Brain microvascular endothelial cell (primary cell): ENCODE measurements around the gene FAF1.

Source experiments
- DNase-seq: peaks from one replicate; pipeline ENCODE4 v3.0.0-alpha.2; 2020
- H3K27ac ChIP-seq: fragments of 250-450 bp; sonication (Bioruptor Pico); 2 replicates; pipeline ENCODE4 v1.5.1; 2020; ENCODE audit warnings: mild to moderate bottlenecking, moderate library complexity
- H3K27me3 ChIP-seq: fragments of 250-450 bp; sonication (Bioruptor Pico); replicated peaks from 2 replicates; pipeline ENCODE4 v1.5.1; 2020; ENCODE audit warnings: mild to moderate bottlenecking
- H3K36me3 ChIP-seq: fragments of 250-450 bp; sonication (Bioruptor Pico); replicated peaks from 2 replicates; pipeline ENCODE4 v1.5.1; 2020; ENCODE audit warnings: mild to moderate bottlenecking
- H3K4me3 ChIP-seq: 2 replicates; pipeline ENCODE4 v1.5.1; 2011; ENCODE audit warnings: low read depth, mild to moderate bottlenecking, control low read depth, low read length, moderate library complexity
- CTCF ChIP-seq: IDR thresholded peaks from 2 replicates; pipeline ENCODE4 v1.5.1; 2011; ENCODE audit warnings: low read depth, mild to moderate bottlenecking, moderate library complexity, low read length, control low read depth, inconsistent platforms; ENCODE audit errors: missing control alignments
- in situ Hi-C: cut with HindIII; loops from 2 replicates; pipeline ENCODE4 v1.10.0; 2017; ENCODE audit warnings: low sequenced_read_pairs, low pct_ligation_motif_present

Gene FAF1

GRCh38 chr1:50701706-50702317, 258.3 kb downstream of the FAF1 start:
- no peak for DNase-seq
- Histone ChIP-seq H3K36me3 (no peaks in the 10 kb centered on the region), H3K27ac (no peak overlapping the region), H3K4me3 (no peak overlapping the region), H3K27me3 (no peaks in the 10 kb centered on the region)
- TF ChIP-seq CTCF = no peak
- in situ Hi-C loops = no loop called here

DNA sequence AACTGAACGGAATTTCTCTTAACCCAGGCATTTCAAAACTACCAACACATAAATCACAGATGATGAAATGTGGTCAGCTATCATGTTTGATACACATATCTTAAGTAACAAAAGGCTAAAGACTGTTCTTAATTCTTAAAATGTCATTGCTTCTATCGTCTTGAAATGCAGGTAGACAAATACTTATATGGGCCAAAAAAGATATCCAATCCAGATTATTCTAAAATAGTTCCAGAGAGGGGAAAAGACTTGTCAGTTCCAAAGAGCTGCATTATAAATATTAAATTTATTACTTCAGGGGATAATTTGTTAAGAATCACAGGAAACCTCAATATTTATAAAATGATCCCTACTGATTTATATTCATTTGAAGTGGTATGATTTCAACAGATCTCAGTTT, 259.4 kb downstream of the FAF1 start:
- in situ Hi-C loops = no loop called here
- Histone ChIP-seq H3K27me3 (no peaks in the 10 kb centered on the region), H3K36me3 (no peaks in the 10 kb centered on the region), H3K27ac (no peak overlapping the region), H3K4me3 (no peak overlapping the region)
- no peak for TF ChIP-seq CTCF
- DNase-seq = no peak

GRCh38 chr1:50700214-50700613, 259.9 kb downstream of the FAF1 start:
- no peaks in the 10 kb centered on the region for H3K27me3 ChIP-seq
- H3K27ac ChIP-seq = no peak overlapping the region
- in situ Hi-C loops = no loop called here
- no peaks in the 10 kb centered on the region for H3K36me3 ChIP-seq
- TF ChIP-seq CTCF = no peak
- no peak overlapping the region for H3K4me3 ChIP-seq
- DNase-seq = no peak

GRCh38 chr1:50699795-50700194, 260.3 kb downstream of the FAF1 start:
- no peak overlapping the region for H3K4me3 ChIP-seq
- H3K27ac ChIP-seq = no peak overlapping the region
- in situ Hi-C loops = no loop called here
- DNase-seq = no peak
- H3K36me3 ChIP-seq = no peaks in the 10 kb centered on the region
- TF ChIP-seq CTCF = no peak
- H3K27me3 ChIP-seq = no peaks in the 10 kb centered on the region

DNA sequence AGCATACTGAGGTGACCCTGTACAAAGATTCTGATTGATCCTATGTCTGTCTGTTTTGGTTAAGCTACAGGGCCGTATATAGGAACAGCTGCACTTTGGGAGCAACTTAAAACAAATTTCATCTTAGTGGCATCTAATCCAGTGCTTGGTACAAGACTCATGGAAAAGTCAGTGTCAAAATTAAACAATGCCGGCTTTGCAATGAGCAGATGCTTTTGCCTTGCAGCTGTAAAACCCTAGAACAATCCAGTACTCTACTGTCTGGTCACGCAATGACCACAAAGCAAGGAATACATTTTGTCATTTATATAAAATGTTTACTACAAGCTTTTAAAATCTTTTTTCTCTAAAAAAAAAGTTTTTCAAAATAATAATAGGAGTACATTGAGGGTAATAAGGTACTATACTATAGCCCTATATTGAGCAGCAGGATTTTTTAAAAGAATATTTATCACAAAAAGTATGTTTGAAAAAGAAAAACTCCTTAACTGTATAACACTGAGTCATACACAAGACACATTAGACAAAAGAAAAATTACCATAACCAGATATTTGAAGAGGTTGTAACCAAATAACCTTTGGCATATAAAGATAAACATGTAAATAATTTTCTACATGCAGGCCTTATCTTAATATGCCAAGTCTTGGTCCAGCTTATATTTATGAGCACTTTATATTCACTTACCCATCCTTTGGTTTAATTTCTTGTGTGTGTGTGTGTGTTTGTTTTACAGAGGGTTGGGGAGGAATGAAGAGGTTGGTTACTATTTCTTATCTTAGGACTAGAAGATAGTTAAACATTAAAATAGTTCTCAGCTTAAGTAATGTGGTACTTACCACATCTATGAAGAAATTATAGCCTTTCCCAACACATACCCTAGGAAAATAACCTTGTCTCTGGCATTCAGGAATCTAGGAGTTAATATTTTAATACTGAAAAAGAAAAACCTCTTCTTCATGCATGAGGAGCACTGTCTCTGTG, 262.3 kb downstream of the FAF1 start:
- in situ Hi-C loops = no loop called here
- DNase-seq = no peak
- TF ChIP-seq CTCF = no peak
- H3K27me3 ChIP-seq = no peaks in the 10 kb centered on the region
- no peak overlapping the region for H3K27ac ChIP-seq
- H3K4me3 ChIP-seq = no peak overlapping the region
- H3K36me3 ChIP-seq = no peaks in the 10 kb centered on the region
